Memory B cell (primary cell): Measurements from ENCODE around the gene CYP26C1.
"Not testable (repeated sequence)": the region's sequence is repeated elsewhere in the genome, so short reads cannot be mapped to it uniquely, and the experiment has no call there.

ENCODE experiments used
- ATAC-seq: fragments of 150-1000 bp; cut with Tn5 transposase; 2 replicates; pipeline ENCODE4 v1.10.0; 2021; ENCODE audit warnings: low read depth, mild to moderate bottlenecking, moderate library complexity
- DNase-seq, 2 donors: peaks; one replicate each; pipeline ENCODE4 v3.0.0; 2022; ENCODE audit warnings: low spot score in 2 of 2
- H3K27ac Mint-ChIP-seq: one replicate; pipeline ENCODE4 v1.8.0; 2022; ENCODE audit warnings: mild to moderate bottlenecking, moderate library complexity, mixed read lengths
- H3K27me3 Mint-ChIP-seq: one replicate; pipeline ENCODE4 v1.8.0; 2022; ENCODE audit warnings: mixed read lengths
- H3K36me3 Mint-ChIP-seq: one replicate; pipeline ENCODE4 v1.8.0; 2022; ENCODE audit warnings: mild to moderate bottlenecking, mixed read lengths
- H3K4me1 Mint-ChIP-seq: one replicate; pipeline ENCODE4 v1.8.0; 2022; ENCODE audit warnings: mixed read lengths
- H3K4me3 Mint-ChIP-seq: one replicate; pipeline ENCODE4 v1.8.0; 2022; ENCODE audit warnings: mild to moderate bottlenecking, moderate library complexity, mixed read lengths
- H3K9me3 Mint-ChIP-seq: one replicate; pipeline ENCODE4 v1.8.0; 2022; ENCODE audit warnings: mixed read lengths

Gene CYP26C1

GRCh38 chr10:93097386-93097785, 36.8 kb downstream of the CYP26C1 start:
- H3K4me3 Mint-ChIP-seq = no peak overlapping the region
- DNase-seq (no peak), ATAC-seq (no peak)
- H3K27me3 Mint-ChIP-seq = peaks cover 3% of the 10 kb centered on the region
- H3K4me1 Mint-ChIP-seq = no peaks in the 10 kb centered on the region
- no peaks in the 10 kb centered on the region for H3K36me3 Mint-ChIP-seq
- no peak overlapping the region for H3K27ac Mint-ChIP-seq
- no peaks in the 10 kb centered on the region for H3K9me3 Mint-ChIP-seq

- Mint-ChIP-seq H3K4me3 (no peak overlapping the region), H3K4me1 (no peaks in the 10 kb centered on the region), H3K27me3 (peaks cover 1% of the 10 kb centered on the region), H3K27ac (no peak overlapping the region), H3K9me3 (peaks cover 2% of the 10 kb centered on the region), H3K36me3 (no peaks in the 10 kb centered on the region)
- no peak for DNase-seq
- no peak for ATAC-seq
Observed at GRCh38 chr10:93098816-93099215, 38.2 kb downstream of the CYP26C1 start.

GRCh38 chr10:93099670-93100069, 39.1 kb downstream of the CYP26C1 start:
- Mint-ChIP-seq H3K4me3 (no peak overlapping the region), H3K4me1 (no peaks in the 10 kb centered on the region), H3K27me3 (peaks cover 1% of the 10 kb centered on the region), H3K9me3 (peaks cover 4% of the 10 kb centered on the region), H3K36me3 (no peaks in the 10 kb centered on the region), H3K27ac (no peak overlapping the region)
- no peak for ATAC-seq
- DNase-seq = no peak

GRCh38 chr10:93101148-93101547, 40.5 kb downstream of the CYP26C1 start:
- not testable (repeated sequence) for H3K4me3 Mint-ChIP-seq, H3K27ac Mint-ChIP-seq, H3K9me3 Mint-ChIP-seq, H3K27me3 Mint-ChIP-seq, ATAC-seq, DNase-seq, H3K36me3 Mint-ChIP-seq, H3K4me1 Mint-ChIP-seq

GRCh38 chr10:93103953-93104352, 43.4 kb downstream of the CYP26C1 start:
- H3K9me3 Mint-ChIP-seq = peaks cover 4% of the 10 kb centered on the region
- H3K27me3 Mint-ChIP-seq = no peaks in the 10 kb centered on the region
- H3K4me3 Mint-ChIP-seq = no peak overlapping the region
- H3K36me3 Mint-ChIP-seq = no peaks in the 10 kb centered on the region
- no peaks in the 10 kb centered on the region for H3K4me1 Mint-ChIP-seq
- no peak for DNase-seq
- no peak for ATAC-seq
- no peak overlapping the region for H3K27ac Mint-ChIP-seq

GRCh38 chr10:93106631-93107072, 46.1 kb downstream of the CYP26C1 start:
- peaks cover 6% of the 10 kb centered on the region for H3K4me1 Mint-ChIP-seq
- H3K27ac Mint-ChIP-seq = no peak overlapping the region
- no peaks in the 10 kb centered on the region for H3K36me3 Mint-ChIP-seq
- H3K4me3 Mint-ChIP-seq = no peak overlapping the region
- H3K27me3 Mint-ChIP-seq = no peaks in the 10 kb centered on the region
- no peak for ATAC-seq
- peaks cover 4% of the 10 kb centered on the region for H3K9me3 Mint-ChIP-seq
- DNase-seq = no peak

- DNase-seq (no peak), ATAC-seq (peak; percentile 77)
- Mint-ChIP-seq H3K27me3 (peaks cover 9% of the 10 kb centered on the region), H3K9me3 (no peaks in the 10 kb centered on the region), H3K4me3 (peak overlapping the region; percentile 14), H3K27ac (no peak overlapping the region), H3K4me1 (peaks cover 15% of the 10 kb centered on the region), H3K36me3 (no peaks in the 10 kb centered on the region)
Observed at GRCh38 chr10:93110472-93111146, 50.0 kb downstream of the CYP26C1 start.

- H3K4me1 Mint-ChIP-seq = peaks cover 19% of the 10 kb centered on the region
- ATAC-seq (no peak), DNase-seq (no peak)
- H3K9me3 Mint-ChIP-seq = no peaks in the 10 kb centered on the region
- H3K4me3 Mint-ChIP-seq = no peak overlapping the region
- H3K36me3 Mint-ChIP-seq = no peaks in the 10 kb centered on the region
- no peak overlapping the region for H3K27ac Mint-ChIP-seq
- H3K27me3 Mint-ChIP-seq = peaks cover 9% of the 10 kb centered on the region
Observed at GRCh38 chr10:93113042-93113441, 52.4 kb downstream of the CYP26C1 start.

GRCh38 chr10:93115661-93116383, 55.2 kb downstream of the CYP26C1 start:
- Mint-ChIP-seq H3K27me3 (peaks cover 13% of the 10 kb centered on the region), H3K27ac (no peak overlapping the region), H3K4me3 (no peak overlapping the region), H3K36me3 (no peaks in the 10 kb centered on the region), H3K9me3 (no peaks in the 10 kb centered on the region), H3K4me1 (peaks cover 15% of the 10 kb centered on the region)
- DNase-seq (peak; percentile 55 to 65), ATAC-seq (peak; percentile 86)
